NCI-H82 treated with DMSO at 0.1 percent for 48 hours (cell line): ENCODE results near the gene ZNRF3.
"Not testable (repeated sequence)": the region's sequence is repeated elsewhere in the genome, so short reads cannot be mapped to it uniquely, and the experiment has no call there.

Source experiments
- DNase-seq: peaks from one replicate; lab custom pipeline; 2025; ENCODE audit not compliant: unreplicated experiment; lab: John Stamatoyannopoulos, UW

Gene ZNRF3

DNA sequence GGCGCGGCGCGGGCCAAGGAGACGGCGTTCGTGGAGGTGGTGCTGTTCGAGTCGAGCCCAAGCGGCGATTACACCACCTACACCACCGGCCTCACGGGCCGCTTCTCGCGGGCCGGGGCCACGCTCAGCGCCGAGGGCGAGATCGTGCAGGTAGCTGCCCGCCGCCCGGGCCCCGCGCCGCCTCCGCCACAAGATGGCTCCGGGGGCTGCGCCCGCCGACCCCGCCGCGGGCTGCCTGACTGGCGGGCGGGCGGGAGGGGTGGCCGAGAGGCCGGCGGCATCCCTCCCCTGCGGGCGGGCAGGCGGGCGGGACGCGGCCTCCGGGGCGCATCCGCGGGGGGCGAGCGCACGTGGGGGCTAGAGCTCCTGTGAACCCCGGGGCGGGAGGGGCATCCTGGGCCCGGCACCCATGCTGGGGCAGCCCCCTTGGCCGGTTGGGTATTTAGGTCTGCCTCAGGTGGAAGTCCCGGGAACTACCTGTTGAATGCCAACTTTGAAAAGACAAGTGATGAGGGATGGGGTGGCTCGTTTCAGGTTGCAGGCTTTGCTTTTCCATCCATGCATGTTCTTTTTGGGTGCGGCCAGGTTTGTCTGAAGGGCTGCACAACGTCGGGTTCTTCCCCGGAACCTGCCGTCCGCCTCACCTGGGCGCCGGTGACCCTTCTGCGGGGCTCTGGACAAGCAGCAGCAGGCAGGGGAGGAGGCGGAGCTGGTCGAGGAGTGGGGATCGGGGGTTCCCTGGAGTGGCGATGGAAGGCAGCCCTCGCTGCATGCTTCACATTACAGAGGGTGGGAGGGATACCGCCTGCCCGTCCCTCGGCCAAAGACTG, 760 bp downstream of the ZNRF3 start:
- DNase-seq = no peak

- no peak for DNase-seq
These were observed 1.5 kb downstream of the ZNRF3 start for GRCh38 chr22:28884747-28885350.

DNA sequence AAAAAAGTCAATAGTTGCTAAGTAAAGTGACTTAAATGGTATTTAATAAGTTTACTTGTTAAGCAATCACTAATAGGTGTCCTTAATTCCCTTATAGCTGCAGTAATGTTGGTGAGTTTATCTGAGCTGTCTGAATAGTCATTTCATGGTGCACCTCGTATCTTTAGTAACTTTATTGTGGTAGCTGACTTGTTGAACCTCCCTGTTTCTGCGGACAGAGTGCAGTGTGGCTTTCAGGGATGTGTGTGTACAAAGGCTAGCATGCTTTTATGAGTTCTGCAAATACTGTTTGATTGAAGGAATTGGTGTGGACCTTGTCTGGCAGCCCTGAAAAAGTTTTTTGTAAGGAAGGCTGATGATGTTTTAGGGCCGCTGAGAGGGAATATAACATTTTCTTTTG, 2.6 kb downstream of the ZNRF3 start:
- DNase-seq = no peak

GRCh38 chr22:28886679-28887078, 3.3 kb downstream of the ZNRF3 start:
- DNase-seq = not testable (repeated sequence)

DNA sequence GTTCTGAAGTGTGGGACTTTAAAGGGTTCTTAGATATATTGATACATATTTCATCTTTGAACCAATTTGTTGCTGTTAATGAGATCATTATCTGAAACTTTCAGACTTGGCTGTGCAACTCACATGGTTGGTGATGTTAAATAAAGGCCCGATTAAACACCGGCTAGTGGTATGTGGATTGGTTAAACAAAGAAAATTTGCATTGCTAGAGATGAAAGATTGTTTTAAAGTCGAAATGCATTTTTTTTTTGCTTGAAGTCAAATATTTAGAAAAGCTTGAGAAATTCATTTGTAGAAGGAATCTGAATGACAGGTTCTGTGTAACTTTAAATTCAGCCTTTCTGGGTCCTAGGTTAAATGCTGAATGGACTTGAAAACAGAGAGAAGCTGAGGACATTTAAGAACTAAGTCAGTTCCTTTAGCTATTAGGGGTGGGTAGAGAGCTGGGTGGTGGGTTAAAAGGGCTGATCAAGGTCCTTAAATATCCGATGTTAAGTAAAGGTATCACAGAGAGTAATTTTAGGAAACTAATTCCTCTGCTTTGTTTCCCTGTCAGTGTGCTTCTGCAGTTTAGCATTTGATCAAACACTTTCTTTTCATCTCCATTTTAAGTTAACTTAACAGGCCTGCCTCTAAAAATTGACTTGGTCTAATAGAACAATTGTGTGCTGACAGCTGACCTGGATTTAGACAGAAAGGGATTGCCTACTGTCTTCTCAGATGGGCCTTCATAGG, 4.5 kb downstream of the ZNRF3 start:
- no peak for DNase-seq

DNA sequence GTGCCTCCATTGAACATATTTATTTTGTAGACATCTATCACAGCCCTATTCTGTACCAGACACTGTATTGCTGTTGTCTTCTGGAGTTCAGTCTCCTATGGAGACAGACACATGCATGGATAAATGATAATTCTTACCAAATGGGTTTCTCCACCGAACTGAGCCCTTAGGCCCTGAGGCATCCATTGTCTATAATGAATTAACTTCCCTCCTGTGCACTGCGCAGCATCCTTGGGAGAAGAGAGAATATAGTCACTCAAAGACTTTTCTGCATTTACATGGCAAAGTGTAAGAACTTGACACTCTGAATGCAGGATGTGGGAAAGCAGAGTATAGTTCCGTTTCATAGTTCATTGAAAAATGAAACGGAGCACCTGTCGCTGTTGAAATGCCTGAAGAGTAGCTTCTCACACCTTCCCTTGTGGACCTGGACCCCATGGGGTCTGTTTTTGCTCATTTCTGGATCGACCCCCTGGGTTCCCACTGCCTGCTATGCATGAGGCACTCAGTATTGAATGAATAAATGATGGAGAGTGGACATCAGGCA, 6.2 kb downstream of the ZNRF3 start:
- no peak for DNase-seq

DNA sequence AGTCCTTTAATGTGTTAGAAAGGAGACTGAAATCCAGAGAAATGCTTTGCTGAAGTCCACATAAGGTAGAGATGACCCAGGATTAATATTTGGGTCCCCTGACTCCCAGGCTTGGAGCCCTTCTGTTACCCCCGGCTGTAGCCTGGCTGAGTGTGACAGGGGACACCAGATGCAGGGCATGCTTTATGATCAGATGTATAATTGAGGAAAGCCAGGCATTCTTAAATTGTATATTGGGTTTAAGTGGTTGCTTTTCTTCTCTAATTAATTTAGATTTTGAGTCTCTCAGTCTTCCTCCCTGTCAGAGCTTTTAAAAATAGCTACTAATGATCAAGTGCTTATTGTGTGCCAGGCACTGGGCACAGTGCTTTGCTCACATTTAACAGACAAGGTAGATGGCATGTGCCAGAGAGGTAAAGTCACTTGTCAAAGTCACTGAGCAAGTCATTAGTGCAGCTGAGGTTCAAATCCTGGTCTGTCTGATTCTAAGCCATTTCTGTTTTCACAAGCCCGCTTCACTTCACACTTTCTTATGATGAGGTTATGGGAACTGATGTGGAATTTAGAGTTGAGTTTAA, 7.9 kb downstream of the ZNRF3 start:
- no peak for DNase-seq

DNA sequence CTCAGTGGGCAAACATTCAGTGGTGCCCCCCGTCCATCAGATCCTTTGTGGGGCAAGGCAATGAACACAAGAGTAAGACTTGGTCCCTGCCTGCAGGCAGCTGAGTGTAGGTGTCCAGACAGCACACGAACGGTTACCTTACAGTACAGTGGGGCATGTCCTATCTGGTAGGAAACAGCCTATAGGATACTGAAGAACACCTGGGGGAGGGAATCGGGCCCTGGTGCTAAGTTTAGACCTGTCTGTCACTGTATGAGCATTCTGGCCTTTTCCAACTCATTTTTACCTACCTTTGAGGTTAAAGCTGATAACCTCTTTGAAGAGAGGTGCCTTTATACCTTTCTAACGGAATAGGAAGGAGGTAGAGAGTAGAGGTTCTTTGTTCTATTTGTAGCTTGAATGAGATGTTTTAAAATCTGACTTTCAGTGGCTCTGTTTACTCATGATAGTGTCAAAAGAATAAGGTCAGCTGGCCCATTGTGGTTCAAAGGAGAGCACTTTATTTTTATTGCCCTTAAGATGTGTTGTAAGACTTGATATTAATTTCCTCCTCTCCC, 8.9 kb downstream of the ZNRF3 start:
- DNase-seq = no peak

GRCh38 chr22:28893810-28894209, 10.4 kb downstream of the ZNRF3 start:
- no peak for DNase-seq

GRCh38 chr22:28894334-28894733, 11.0 kb downstream of the ZNRF3 start:
- DNase-seq = no peak

DNA sequence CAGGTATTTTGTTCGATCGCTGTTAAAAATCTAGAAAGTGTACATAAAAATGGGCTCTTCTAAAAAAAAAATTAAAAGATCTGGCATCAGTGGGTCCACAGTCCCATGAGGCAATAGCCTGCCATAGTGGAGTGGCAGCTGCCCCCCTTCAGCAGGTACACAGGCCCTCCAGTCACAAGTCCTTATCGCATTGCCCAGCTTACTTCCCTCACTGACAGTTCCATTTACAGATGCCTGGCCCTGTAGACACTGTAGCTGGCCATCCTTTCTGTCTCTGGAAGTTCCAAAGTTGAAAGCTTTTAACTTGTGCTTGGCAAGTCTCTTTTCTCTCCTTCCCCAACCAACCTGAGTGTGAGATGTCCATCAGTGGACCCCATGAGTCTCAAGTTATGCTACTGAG, 11.4 kb downstream of the ZNRF3 start:
- DNase-seq = no peak

DNA sequence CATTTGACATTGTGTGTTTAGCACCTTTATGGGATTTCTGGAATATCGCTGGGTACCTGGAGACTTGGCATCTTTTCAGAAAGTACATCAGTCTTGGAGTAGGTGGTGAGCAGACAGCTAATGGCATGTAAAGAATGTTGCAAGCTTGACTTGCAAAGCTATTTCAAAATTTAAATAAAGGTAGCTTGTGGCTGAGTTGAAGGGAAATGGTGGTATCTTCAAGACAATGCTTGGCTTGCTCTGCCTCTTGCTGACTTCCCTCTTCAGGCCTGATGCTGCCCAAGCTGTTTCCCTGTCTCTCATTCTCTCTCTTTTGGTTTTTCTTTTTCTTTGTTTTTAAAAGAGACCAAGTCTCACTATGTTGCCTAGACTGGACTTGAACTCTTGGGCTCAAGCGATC, 13.2 kb downstream of the ZNRF3 start:
- DNase-seq = no peak

GRCh38 chr22:28898233-28898629, 14.9 kb downstream of the ZNRF3 start:
- DNase-seq = no peak

- no peak for DNase-seq
These were observed 16.0 kb downstream of the ZNRF3 start for GRCh38 chr22:28899199-28899853.

DNA sequence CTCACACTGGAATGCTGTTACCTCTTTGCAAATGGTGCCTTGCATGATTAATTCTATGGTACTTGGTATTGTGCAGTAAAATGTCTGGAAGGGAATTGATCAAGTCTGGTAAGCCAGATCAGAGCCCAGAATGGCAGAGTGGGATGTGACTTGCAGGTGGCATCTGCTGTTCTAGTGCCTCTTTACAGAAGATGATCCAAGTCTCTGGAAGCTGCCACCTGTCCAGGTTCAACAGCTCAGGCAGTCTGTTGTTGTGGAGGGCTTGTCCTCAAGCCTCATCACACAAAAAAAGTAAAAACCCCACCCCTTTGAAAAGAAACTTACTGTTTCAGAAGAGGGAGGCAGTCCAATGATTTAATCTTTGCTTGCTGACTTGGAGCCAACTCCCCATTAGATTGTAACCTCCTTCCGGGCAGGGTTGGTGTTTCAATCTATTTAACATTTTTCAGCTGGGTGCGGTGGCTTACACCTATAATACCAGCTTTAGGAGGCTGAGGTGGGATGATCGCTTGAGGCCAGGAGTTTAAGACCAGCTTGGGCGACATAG, 17.1 kb downstream of the ZNRF3 start:
- no peak for DNase-seq

- no peak for DNase-seq
These were observed 19.1 kb downstream of the ZNRF3 start for GRCh38 chr22:28902490-28902889.

DNA sequence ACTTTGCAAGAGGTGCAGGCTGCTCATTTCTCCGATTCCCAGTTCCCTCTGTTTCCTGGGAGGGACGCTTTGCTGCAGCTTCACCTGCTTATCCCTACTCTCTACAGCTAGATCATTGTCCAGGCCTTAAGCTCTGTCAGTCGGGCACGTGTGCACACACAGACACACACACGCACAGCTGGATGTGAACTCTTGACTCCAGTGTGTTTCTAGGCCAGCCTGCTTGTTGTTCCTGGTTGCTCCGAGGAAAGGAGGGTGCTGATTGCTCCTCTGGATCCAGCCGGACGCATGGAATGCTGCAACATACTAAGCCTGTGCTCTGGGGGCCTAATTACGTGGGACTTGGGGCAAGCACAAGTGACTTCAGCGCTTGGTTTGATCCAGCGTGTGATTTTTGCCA, 19.7 kb downstream of the ZNRF3 start:
- DNase-seq = no peak

DNA sequence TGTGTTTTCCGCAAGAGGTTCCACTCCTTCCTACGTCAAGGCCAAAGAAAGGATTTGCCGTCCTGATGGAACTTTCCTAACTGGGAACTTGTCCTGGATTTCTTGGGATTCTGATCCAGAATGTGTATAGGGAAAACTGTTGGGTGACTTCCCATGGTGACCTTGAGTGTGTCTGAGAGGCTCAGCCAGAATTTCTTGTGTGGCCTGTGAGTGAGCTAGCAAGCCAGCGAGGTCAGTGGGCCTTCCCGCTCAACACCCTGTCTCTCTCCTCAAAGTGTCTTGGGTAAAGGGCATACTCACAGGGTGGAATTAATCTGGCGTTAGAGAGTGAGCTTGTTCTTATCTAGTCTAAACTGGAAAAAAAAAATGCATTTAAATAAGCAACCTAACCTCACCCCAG, 20.4 kb downstream of the ZNRF3 start:
- no peak for DNase-seq

DNA sequence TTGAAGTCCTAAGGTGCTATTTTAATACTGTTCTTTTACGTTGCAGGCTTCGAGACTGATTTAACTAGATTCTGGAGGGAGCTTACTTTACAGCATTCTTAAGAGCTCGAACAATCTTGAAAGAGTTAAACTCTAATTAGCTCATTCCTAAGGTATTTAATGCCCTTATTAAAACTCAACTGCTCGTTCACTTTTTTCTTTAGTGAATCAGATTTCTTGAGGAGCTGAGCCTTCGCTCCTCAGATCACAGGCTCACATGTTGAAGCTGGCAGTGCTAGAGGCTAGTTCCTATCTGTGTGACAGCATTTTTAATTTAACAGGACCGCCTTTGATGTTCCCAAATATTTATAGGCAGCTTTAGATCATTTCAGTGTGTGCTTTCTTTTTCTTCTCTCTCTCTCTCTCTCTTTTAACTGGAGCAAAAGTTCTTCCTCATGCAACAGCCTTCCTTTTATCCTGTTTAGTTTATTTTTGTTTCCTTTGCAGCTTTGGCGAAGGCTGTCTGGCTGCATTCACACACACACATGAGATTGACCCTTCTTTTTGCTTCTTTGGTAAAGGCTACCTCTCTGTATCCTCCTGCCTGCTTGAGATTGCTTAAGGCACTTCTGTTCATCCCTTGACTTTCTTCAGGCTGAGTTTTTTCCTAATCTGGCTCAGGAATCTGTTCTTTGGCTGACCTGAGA, 21.0 kb downstream of the ZNRF3 start:
- DNase-seq = no peak
